Endothelial cell (in vitro differentiated cells): ENCODE measurements around the gene CDH23. TPM values are rescaled to one million over a fixed set of nuclear protein-coding genes. Genes with fewer than 3 reads are reported as not detected.

Experiments used
- DNase-seq: peaks from one replicate; pipeline ENCODE4 v3.0.0; 2021; ENCODE audit warnings: low spot score
- H3K27ac Mint-ChIP-seq: one replicate; pipeline ENCODE4 v1.8.0; 2021; ENCODE audit warnings: mixed read lengths, inconsistent platforms; ENCODE audit not compliant: unreplicated experiment
- H3K27me3 Mint-ChIP-seq: one replicate; pipeline ENCODE4 v1.8.0; 2021; ENCODE audit warnings: mild to moderate bottlenecking, moderate library complexity, mixed read lengths, inconsistent platforms; ENCODE audit not compliant: unreplicated experiment
- H3K36me3 Mint-ChIP-seq: one replicate; pipeline ENCODE4 v1.8.0; 2021; ENCODE audit warnings: mild to moderate bottlenecking, low read depth, mixed read lengths, inconsistent platforms; ENCODE audit not compliant: unreplicated experiment
- H3K4me1 Mint-ChIP-seq: one replicate; pipeline ENCODE4 v1.8.0; 2021; ENCODE audit warnings: mild to moderate bottlenecking, mixed read lengths, inconsistent platforms; ENCODE audit not compliant: unreplicated experiment
- H3K4me3 Mint-ChIP-seq: one replicate; pipeline ENCODE4 v1.8.0; 2021; ENCODE audit warnings: mild to moderate bottlenecking, mixed read lengths, inconsistent platforms; ENCODE audit not compliant: unreplicated experiment
- H3K9me3 Mint-ChIP-seq: one replicate; pipeline ENCODE4 v1.8.0; 2021; ENCODE audit warnings: mixed read lengths, inconsistent platforms; ENCODE audit not compliant: unreplicated experiment
- total RNA-seq: library from RNA; stranded (reverse); fragmentation: NEBNext Ultra II Directional; extraction: Animal tissue kit (Norgen Biotek cat#: 25700); gene quantifications from one replicate; pipeline ENCODE4 v1.2.1, GENCODE V29; 2021; ENCODE audit not compliant: unreplicated experiment
- TF ChIP-seq, protein P1 (sequence below): fragments of 200-600 bp; sonication (generic); IDR thresholded peaks from one replicate; pipeline ENCODE4 v1.5.0; 2021; ENCODE audit warnings: antibody characterized with exemption; ENCODE audit not compliant: unreplicated experiment

CDH23 gene
- total RNA-seq, 1 donor from 2014 or later = 0.54 TPM

DNA sequence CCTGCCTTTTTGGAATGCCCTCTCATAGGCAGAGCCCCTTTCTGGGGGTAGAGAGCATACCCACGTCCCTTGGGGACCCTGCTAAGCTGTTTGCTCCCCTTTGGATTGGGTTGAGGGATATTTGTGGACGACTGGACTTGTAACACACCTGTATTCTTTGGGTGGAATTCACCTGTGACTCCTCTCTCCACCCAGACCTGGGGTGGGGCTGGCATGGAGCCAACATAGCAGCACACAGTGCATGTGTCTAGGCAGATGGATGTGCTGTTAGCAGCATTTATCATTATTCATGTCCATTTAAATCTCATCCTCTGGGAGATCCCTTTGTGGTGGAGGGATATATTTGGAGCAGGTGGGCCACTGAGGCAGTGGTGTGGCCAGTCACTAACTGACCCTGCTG lies 51.0 kb downstream of the CDH23 start:
- H3K9me3 Mint-ChIP-seq = no peaks in the 10 kb centered on the region
- H3K27me3 Mint-ChIP-seq = peaks cover 2% of the 10 kb centered on the region
- no peak for DNase-seq
- TF ChIP-seq, protein P1, sequence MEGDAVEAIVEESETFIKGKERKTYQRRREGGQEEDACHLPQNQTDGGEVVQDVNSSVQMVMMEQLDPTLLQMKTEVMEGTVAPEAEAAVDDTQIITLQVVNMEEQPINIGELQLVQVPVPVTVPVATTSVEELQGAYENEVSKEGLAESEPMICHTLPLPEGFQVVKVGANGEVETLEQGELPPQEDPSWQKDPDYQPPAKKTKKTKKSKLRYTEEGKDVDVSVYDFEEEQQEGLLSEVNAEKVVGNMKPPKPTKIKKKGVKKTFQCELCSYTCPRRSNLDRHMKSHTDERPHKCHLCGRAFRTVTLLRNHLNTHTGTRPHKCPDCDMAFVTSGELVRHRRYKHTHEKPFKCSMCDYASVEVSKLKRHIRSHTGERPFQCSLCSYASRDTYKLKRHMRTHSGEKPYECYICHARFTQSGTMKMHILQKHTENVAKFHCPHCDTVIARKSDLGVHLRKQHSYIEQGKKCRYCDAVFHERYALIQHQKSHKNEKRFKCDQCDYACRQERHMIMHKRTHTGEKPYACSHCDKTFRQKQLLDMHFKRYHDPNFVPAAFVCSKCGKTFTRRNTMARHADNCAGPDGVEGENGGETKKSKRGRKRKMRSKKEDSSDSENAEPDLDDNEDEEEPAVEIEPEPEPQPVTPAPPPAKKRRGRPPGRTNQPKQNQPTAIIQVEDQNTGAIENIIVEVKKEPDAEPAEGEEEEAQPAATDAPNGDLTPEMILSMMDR = no peak
- peaks cover 4% of the 10 kb centered on the region for H3K4me1 Mint-ChIP-seq
- no peaks in the 10 kb centered on the region for H3K36me3 Mint-ChIP-seq
- no peak overlapping the region for H3K4me3 Mint-ChIP-seq
- no peak overlapping the region for H3K27ac Mint-ChIP-seq

DNA sequence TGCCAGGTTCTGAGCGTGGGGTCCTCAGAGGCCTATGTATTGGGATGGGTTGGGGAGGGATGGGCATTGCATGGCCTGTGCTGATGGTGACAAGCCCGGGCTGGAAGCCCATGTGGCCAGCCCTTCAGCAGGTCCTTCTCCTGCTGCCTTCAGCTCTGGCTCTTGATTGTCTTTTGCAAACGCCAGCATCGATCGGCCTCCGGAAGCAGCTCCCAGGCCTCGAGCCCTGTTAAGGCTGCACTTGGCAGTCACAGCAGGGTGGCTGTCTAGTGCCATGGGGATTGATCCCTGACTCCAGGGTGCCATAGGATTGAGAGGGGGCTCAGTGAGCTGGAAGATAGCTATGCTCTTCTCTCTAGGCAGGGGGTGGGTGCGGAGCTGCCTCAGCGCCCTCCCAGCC lies 51.4 kb downstream of the CDH23 start:
- Mint-ChIP-seq H3K27me3 (peaks cover 3% of the 10 kb centered on the region), H3K27ac (no peak overlapping the region), H3K4me3 (no peak overlapping the region), H3K36me3 (no peaks in the 10 kb centered on the region), H3K9me3 (no peaks in the 10 kb centered on the region), H3K4me1 (peaks cover 4% of the 10 kb centered on the region)
- TF ChIP-seq, protein P1 = no peak
- DNase-seq = no peak

DNA sequence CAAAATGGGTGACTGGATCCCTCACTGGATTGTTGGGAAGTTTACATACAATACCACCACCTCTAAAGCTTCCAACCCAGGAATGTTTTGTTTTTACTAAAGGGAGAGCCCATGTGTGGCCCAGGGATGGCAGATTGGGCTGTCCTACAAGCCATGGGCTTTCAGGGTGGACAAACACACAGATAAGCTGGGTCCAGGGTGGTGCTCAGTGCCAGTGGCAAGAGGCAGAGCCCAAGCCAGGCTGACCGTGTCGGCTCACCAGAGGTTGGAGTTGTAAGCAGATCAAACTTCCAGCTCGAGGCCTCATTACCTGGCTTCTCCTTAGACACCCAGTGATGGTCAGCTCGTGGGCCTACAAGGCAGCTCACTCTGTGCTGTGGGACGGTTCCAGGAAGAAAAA lies 52.3 kb downstream of the CDH23 start:
- peaks cover 2% of the 10 kb centered on the region for H3K4me1 Mint-ChIP-seq
- H3K27me3 Mint-ChIP-seq = peaks cover 3% of the 10 kb centered on the region
- DNase-seq = no peak
- no peak overlapping the region for H3K27ac Mint-ChIP-seq
- no peaks in the 10 kb centered on the region for H3K9me3 Mint-ChIP-seq
- no peaks in the 10 kb centered on the region for H3K36me3 Mint-ChIP-seq
- H3K4me3 Mint-ChIP-seq = no peak overlapping the region
- TF ChIP-seq, protein P1 = no peak

DNA sequence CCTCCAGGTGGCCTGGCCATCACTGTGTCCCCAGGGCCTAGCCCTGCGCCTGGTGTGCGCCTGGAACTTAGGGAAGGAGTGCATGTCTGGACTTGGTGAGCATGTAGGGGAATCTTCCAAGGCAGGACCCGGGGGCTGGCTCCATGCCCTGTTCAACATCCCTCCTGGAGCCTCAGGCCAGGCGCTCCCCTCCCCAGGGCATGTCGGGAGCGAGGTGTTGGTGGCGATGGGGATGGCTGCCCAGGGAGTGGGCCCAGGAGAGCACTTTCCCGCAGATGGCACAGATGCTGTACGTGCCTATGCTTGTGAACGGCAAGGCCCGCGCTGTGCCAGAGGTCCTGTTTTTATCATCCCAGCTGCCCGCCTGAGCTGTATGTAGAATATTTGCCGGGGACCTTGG lies 55.0 kb downstream of the CDH23 start:
- H3K9me3 Mint-ChIP-seq = no peaks in the 10 kb centered on the region
- TF ChIP-seq, protein P1 = no peak

DNA sequence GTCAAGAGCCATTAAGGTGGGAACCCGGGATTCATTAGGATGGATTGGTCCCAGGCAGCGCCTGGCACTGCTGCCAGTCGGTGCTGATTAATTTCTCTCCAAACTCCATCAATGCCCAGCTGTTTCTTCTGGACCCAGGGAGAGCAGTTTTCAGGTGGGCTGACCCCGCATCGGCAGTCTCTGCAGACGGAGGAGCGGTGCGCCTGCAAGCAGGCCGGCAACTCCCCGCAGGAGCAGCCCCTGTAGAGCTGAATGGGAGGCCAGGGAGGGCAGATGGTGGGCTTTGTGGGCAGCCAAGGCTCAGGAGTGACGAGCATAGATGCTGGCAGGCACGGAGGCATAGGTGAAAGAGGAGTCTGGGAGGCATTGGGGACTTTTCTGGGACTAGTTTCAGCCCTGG lies 56.5 kb downstream of the CDH23 start:
- peaks cover 3% of the 10 kb centered on the region for H3K27me3 Mint-ChIP-seq
- TF ChIP-seq, protein P1 = no peak
- H3K27ac Mint-ChIP-seq = no peak overlapping the region
- H3K4me1 Mint-ChIP-seq = no peaks in the 10 kb centered on the region
- H3K4me3 Mint-ChIP-seq = no peak overlapping the region
- no peaks in the 10 kb centered on the region for H3K9me3 Mint-ChIP-seq
- no peak for DNase-seq
- no peaks in the 10 kb centered on the region for H3K36me3 Mint-ChIP-seq

More for the DNA sequence above, 55.0 kb downstream of the CDH23 start:
- H3K27me3 Mint-ChIP-seq = peaks cover 3% of the 10 kb centered on the region
- no peak for DNase-seq
- H3K4me3 Mint-ChIP-seq = no peak overlapping the region
- no peaks in the 10 kb centered on the region for H3K36me3 Mint-ChIP-seq
- no peak overlapping the region for H3K27ac Mint-ChIP-seq
- H3K4me1 Mint-ChIP-seq = no peaks in the 10 kb centered on the region
